Panc1 (cell line): Measurements from ENCODE around the gene BLOC1S3. TPM values are rescaled to one million over a fixed set of nuclear protein-coding genes. Genes with fewer than 3 reads are reported as not detected.

Experiments used
- ATAC-seq: fragments of 200-7000 bp; cut with Tn5 transposase; 2 replicates; pipeline ENCODE4 v1.9.1; 2020; ENCODE audit warnings: mild to moderate bottlenecking, moderate library complexity
- BruUV-seq: library from RNA; stranded (reverse); fragments of 400-500 nt; replicated peaks from 2 replicates; lab custom pipeline; 2021; lab: Mats Ljungman, UMichigan
- CTCF ChIA-PET: fragments of 300-600 bp; sonication (Branson Sonifier 250); formaldehyde crosslinking; loops from one replicate; lab custom pipeline; 2022; ENCODE audit warnings: antibody characterized with exemption; lab: Charles Lee
- POLR2A ChIA-PET: fragments of 300-600 bp; sonication (Branson Sonifier 250); formaldehyde crosslinking; loops from one replicate; lab custom pipeline; 2022; ENCODE audit warnings: antibody characterized with exemption; lab: Charles Lee
- DNase-seq: peaks from one replicate; pipeline ENCODE4 v3.0.0-alpha.2; 2010; ENCODE audit warnings: low read depth, low spot score
- H3K27ac ChIP-seq: 2 replicates; pipeline ENCODE4 v1.5.1; 2011; ENCODE audit warnings: mild to moderate bottlenecking, low read length, inconsistent platforms
- H3K27me3 ChIP-seq: fragments of 200-500 bp; sonication (Bioruptor generic); 2 replicates; pipeline ENCODE4 v1.6.0; 2014; ENCODE audit warnings: low read length, inconsistent platforms; ENCODE audit not compliant: control insufficient read depth, insufficient read depth
- H3K36me3 ChIP-seq: fragments of 200-500 bp; sonication (Bioruptor generic); 2 replicates; pipeline ENCODE4 v1.5.1; 2014; ENCODE audit warnings: inconsistent platforms, mild to moderate bottlenecking, low read length, moderate library complexity; ENCODE audit not compliant: control insufficient read depth, insufficient read depth
- H3K4me1 ChIP-seq: 2 replicates; pipeline ENCODE4 v1.5.1; 2011; ENCODE audit warnings: inconsistent platforms, mild to moderate bottlenecking, low read length, moderate library complexity; ENCODE audit not compliant: control insufficient read depth, insufficient read depth
- H3K4me3 ChIP-seq, 2 experiments: 2 replicates each; pipeline ENCODE4 v1.5.1; 2011 to 2012; ENCODE audit warnings: low read depth in 2 of 2, low read length in 2 of 2, mild to moderate bottlenecking in 2 of 2, inconsistent platforms in 1 of 2, moderate library complexity in 1 of 2
- H3K9me3 ChIP-seq: fragments of 200-500 bp; sonication (Bioruptor generic); 2 replicates; pipeline ENCODE4 v1.5.1; 2014; ENCODE audit warnings: low read depth, mild to moderate bottlenecking, inconsistent platforms, low read length, moderate library complexity; ENCODE audit not compliant: control insufficient read depth, insufficient read depth
- POLR2AphosphoS5 ChIP-seq: IDR thresholded peaks from 2 replicates; pipeline ENCODE4 v1.6.1; 2012; ENCODE audit warnings: mild to moderate bottlenecking, low read depth, low read length, moderate library complexity
- SIN3A ChIP-seq: IDR thresholded peaks from 2 replicates; pipeline ENCODE4 v1.6.1; 2012; ENCODE audit warnings: low read depth, mild to moderate bottlenecking, low read length, moderate library complexity, borderline replicate concordance; ENCODE audit not compliant: insufficient read depth
- TCF7L2 ChIP-seq: IDR thresholded peaks from 2 replicates; pipeline ENCODE4 v1.6.1; 2011; ENCODE audit warnings: mild to moderate bottlenecking, low read depth, low read length, inconsistent platforms
- in situ Hi-C: cut with HindIII; loops from 2 replicates; pipeline ENCODE4 v1.10.0; 2016; ENCODE audit warnings: low sequenced_read_pairs, low pct_unique_long_range_greater_than_20kb
- intact Hi-C: fragments of 100-400 bp; cut with micrococcal nuclease; formaldehyde crosslinking; loops from one replicate; pipeline ENCODE4 v1.10.0; 2022; ENCODE audit not compliant: unreplicated experiment
- total RNA-seq: library from RNA; stranded (reverse); gene quantifications from one replicate; pipeline ENCODE4 v1.2.1, GENCODE V29; 2021; ENCODE audit not compliant: unreplicated experiment
- TF ChIP-seq, protein P1 (sequence below): fragments of 450-650 bp; IDR thresholded peaks from 2 replicates; pipeline ENCODE4 v1.5.1; 2017; ENCODE audit warnings: mild to moderate bottlenecking
- TF ChIP-seq, protein P2 (sequence below), 2 experiments: IDR thresholded peaks; 2 replicates each; pipeline ENCODE4 v1.6.1; 2011 to 2012; ENCODE audit warnings: low read depth in 2 of 2, control low read depth in 1 of 2, low read length in 1 of 2, mild to moderate bottlenecking in 1 of 2, moderate library complexity in 1 of 2; ENCODE audit not compliant: insufficient read depth in 1 of 2

The BLOC1S3 gene
- total RNA-seq, 1 experiment from 2014 or later = 21.8 TPM

DNA sequence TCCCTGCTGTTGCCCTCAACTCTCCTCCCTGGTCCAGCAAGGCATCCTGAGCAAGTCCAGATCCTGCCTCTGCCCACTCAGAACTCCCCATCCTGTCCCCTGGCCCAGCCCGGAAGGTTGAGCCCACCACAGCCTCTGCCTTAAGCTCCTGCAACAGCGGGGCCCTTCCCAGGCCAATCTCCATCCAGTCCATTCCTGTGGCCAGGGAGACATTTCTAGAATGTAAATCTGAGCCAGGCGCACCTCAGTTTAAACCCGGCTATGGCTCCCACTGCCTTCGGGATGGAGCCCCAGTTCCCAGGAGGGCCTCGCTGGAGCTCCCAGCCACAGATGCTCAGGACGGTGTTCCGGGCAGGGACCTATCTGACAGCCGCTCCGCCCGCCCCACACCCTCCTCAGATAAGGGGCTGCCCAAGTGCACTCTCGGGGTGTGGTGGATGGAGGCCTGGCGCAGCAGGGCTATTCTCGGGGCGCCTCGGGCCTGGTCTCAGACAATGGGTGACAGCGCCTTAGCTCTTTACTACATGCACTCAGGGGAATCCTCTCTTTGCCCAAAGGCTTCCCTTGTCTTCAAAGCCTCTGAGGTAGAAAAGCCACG is 5.9 kb upstream of the BLOC1S3 start:
- Histone ChIP-seq H3K4me3 (no peak overlapping the region), H3K27ac (no peak overlapping the region), H3K9me3 (no peaks in the 10 kb centered on the region), H3K36me3 (no peaks in the 10 kb centered on the region), H3K4me1 (no peaks in the 10 kb centered on the region), H3K27me3 (no peaks in the 10 kb centered on the region)
- TF ChIP-seq POLR2AphosphoS5 (no peak), TCF7L2 (no peak), SIN3A (no peak)
- TF ChIP-seq, protein P1, sequence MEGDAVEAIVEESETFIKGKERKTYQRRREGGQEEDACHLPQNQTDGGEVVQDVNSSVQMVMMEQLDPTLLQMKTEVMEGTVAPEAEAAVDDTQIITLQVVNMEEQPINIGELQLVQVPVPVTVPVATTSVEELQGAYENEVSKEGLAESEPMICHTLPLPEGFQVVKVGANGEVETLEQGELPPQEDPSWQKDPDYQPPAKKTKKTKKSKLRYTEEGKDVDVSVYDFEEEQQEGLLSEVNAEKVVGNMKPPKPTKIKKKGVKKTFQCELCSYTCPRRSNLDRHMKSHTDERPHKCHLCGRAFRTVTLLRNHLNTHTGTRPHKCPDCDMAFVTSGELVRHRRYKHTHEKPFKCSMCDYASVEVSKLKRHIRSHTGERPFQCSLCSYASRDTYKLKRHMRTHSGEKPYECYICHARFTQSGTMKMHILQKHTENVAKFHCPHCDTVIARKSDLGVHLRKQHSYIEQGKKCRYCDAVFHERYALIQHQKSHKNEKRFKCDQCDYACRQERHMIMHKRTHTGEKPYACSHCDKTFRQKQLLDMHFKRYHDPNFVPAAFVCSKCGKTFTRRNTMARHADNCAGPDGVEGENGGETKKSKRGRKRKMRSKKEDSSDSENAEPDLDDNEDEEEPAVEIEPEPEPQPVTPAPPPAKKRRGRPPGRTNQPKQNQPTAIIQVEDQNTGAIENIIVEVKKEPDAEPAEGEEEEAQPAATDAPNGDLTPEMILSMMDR = no peak
- TF ChIP-seq, protein P2, sequence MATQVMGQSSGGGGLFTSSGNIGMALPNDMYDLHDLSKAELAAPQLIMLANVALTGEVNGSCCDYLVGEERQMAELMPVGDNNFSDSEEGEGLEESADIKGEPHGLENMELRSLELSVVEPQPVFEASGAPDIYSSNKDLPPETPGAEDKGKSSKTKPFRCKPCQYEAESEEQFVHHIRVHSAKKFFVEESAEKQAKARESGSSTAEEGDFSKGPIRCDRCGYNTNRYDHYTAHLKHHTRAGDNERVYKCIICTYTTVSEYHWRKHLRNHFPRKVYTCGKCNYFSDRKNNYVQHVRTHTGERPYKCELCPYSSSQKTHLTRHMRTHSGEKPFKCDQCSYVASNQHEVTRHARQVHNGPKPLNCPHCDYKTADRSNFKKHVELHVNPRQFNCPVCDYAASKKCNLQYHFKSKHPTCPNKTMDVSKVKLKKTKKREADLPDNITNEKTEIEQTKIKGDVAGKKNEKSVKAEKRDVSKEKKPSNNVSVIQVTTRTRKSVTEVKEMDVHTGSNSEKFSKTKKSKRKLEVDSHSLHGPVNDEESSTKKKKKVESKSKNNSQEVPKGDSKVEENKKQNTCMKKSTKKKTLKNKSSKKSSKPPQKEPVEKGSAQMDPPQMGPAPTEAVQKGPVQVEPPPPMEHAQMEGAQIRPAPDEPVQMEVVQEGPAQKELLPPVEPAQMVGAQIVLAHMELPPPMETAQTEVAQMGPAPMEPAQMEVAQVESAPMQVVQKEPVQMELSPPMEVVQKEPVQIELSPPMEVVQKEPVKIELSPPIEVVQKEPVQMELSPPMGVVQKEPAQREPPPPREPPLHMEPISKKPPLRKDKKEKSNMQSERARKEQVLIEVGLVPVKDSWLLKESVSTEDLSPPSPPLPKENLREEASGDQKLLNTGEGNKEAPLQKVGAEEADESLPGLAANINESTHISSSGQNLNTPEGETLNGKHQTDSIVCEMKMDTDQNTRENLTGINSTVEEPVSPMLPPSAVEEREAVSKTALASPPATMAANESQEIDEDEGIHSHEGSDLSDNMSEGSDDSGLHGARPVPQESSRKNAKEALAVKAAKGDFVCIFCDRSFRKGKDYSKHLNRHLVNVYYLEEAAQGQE (IDR thresholded peaks at IDR 0.05; ENCODE audit: insufficient read depth in 1 of 2, low read depth in 2 of 2, low read length in 1 of 2) = no peak
- ChIA-PET CTCF (interaction anchor here (0.6 kb wide), 1 partner anchor 63 kb away, joined by 3 read pairs; no protein-coding TSS in a partner anchor), POLR2A (interaction anchor here (0.6 kb wide), 1 partner anchor 42 kb away, joined by 3 read pairs; no protein-coding TSS in a partner anchor)
- no TSS peak for BruUV-seq
- DNase-seq (no peak), ATAC-seq (no peak)
- intact Hi-C loops (no loop called here), in situ Hi-C loops (no loop called here)

DNA sequence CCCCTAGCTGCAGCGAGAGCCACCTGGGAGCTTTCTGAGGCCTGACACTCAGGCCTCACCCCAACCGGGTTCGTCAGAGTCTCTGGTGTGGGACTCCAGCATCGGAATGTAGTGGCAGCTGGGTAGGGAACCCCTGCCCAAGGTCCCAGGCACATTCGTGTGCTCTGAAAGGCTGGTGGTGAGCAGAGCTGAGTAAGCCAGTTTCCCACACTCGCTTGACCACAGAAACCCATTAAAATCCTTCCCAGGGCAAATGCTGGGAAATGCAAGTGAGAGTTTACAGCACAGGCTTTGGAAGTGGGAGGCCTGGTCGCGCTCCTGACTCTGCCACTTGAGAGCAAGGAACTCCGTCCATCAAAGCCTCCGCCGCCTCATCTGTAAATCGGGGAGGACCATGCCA is 4.8 kb upstream of the BLOC1S3 start:
- no peak overlapping the region for H3K4me3 ChIP-seq
- no TSS peak for BruUV-seq
- H3K9me3 ChIP-seq = no peaks in the 10 kb centered on the region
- no peaks in the 10 kb centered on the region for H3K27me3 ChIP-seq
- H3K36me3 ChIP-seq = no peaks in the 10 kb centered on the region
- CTCF ChIA-PET = no interaction called here
- in situ Hi-C loops (no loop called here), intact Hi-C loops (no loop called here)
- POLR2A ChIA-PET = no interaction called here
- TF ChIP-seq TCF7L2 (no peak), SIN3A (no peak)
- TF ChIP-seq, protein P2 (IDR thresholded peaks at IDR 0.05; ENCODE audit: insufficient read depth in 1 of 2, low read depth in 2 of 2, low read length in 1 of 2) = no peak
- DNase-seq (no peak), ATAC-seq (no peak)
- no peak overlapping the region for H3K27ac ChIP-seq
- H3K4me1 ChIP-seq = no peaks in the 10 kb centered on the region
